AML-193 (cell line): ENCODE measurements around the gene SRSF2.
A peak's percentile ranks its signal among the peaks of the same experiment; 100 is the strongest.
"Not testable (repeated sequence)": the region's sequence is repeated elsewhere in the genome, so short reads cannot be mapped to it uniquely, and the experiment has no call there.

Experiments used
- DNase-seq, 2 experiments: peaks; one replicate each; lab custom pipeline; 2025; lab: John Stamatoyannopoulos, UW

SRSF2 gene

DNA sequence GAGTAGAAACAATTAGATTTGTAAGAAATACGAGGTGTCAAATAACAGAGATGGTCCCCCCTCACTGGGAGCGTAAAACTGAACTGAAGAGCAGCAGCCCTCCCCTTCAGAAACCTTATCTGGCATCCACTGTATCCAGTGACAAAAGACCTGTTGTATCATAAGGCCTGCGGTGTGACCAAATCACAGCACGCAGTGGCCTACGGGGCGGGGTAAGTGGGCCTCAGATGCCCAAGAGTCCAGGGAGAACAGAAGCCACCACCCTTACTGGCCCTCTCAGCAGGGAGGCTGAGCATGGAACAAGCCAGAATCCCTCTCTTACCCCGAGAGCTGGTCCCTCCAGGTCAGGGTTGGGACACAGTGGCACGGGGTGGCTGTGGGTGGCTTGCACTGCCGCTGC is 16.2 kb downstream of the SRSF2 start:
- no peak for DNase-seq

DNA sequence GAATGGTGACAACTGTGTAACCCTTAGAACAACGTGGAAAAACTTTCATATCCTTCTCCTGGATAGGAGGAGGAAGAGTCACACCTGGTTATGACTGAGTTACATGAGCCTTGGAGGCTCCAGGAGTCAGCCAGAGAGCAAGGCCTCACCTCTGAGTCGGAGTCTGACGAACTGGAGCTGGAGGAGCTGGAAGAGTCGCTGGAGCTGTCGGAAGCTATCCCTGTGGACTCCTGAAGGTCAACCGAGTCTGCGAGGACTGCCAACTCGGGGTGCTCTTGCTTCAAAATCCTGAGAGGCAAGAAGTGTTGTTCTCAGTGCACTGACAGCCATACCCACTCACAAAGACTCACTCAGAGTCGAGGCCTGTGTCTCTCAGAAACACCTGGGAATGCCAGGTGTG is 16.9 kb downstream of the SRSF2 start:
- no peak for DNase-seq

DNA sequence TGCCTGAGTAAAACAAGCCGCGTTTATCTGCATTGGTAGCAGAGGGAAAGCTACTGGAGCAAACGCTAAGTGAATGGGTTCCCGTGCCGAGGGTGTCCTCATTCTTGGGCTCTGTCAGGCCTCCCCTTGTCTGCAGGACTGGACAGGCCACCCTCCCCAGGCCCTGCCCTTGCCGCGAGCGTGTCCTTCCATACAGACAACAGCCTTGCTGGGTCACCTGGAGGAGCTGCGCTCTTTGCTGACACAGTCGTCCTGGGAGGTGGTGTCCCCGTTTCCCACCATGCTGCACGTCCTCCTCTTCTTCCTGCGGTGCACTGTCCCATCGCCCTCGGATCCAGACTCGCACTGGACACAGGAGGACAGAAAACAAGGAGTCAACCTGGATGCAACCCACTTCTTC is 18.6 kb downstream of the SRSF2 start:
- DNase-seq: no peak

DNA sequence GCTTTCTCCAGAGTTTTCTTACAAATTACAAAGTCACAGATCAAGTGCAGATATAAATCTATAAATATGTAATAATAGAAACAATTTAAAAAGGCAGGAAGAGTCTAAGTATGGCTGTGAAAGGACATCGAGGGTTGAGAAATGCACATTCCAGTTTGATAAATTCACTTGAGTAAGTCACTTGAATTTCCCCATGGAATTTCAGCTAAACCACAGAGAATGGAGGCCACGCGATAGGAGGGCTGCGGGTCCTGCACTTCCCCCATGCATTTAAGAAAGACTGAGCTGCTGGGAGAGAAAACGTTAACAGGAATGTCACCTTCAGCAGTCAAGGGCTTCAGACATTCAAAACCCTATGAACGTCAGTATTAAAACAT is 20.3 kb downstream of the SRSF2 start:
- DNase-seq: no peak

DNA sequence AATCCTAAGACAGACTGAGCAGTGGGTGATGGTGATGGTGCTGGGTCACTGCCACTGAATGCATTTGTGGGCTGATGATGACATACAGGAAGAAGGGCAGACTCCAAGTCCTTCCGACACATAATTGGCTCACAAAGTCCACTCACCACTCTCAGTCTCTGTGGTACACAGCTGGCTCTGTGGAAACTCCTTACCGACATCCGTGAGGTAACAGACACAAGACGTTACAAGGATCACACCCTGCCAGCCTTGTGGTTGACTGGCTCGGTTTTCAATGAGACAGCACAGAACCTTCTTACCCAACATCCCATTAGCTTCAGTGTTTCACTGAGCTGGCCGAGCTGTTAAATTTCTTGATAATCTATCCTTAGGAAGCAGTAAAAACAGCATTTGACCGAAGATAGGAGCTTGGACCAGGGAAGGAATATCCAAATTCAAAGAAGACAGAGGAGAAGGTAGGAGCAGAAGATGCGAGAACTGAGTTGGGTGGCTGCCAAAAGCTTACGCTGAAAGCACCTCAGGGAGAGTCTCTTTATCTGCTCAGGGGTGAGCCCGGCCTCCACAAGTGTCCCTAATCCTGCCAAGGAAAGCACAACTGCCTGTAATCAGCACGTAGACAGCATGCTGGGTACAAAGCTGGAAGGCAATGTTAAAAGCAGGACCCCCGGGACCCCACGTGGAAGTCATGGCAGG is 20.8 kb downstream of the SRSF2 start:
- DNase-seq: peak; percentile 83 to 84

DNA sequence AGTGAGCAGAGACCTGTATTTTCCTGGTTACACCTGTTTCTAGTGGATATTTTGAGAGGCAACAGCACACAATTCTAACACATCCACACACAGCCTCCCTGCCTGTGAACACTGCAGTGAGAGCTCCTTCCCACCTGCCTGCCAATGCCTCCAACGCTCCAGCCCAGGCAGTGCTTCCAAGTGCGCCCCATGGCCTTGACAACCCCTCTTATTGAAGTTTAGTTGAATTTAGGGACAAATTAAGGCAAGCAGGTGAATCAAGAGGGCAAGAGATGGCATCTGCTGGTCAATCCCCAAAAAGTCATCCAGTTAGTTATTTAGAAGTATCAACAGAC is 21.7 kb downstream of the SRSF2 start:
- no peak for DNase-seq

DNA sequence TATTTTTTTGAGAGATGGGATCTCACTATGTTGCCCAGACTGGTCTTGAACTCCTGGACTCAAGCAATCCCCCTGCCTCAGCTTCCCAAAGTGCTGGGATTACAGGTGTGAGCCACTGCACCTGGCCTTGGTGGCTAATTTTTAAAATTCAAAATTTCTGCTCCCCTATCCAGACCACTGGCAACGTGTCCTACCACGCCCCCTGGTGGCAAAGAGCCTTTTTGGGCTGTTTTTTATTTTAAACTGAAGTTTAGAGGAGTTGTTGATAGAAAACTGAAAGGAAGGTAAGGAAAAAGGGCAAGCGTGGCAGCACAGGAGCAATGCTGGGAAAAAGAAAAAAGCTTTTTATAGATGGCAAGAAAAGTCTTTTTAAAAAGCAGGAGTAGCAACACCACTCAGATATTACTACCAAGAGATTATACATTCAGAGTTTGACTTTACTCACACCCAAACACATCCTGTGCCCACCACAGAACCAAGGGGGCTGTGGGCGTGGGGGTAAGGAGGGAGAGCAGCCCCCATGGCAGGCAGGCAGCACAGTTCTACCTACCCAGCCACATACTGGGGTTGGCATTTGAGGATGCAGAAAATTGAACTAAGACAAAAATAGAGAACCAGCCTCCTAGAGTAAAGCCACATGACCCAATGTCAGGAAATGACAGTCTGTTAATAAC is 22.2 kb downstream of the SRSF2 start:
- peak; percentile 64 to 67 for DNase-seq

DNA sequence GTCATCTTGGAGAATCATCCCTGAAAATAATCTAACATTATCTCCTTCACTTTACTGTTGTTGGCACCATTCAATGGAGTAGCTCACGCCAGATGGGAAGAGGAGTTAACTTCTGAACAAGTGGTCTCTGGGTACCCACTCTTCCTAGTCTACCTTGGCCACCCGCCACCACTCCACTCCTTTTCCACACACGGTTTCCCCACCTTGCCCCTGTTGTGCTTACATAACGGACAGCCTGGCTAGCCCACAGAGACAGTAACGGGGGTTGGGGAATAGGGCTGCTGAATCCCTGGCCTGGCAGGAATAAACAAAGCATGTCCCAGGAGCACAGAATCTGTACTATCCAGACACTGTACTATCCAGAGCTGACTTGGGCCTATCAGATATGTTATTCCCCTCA is 22.8 kb downstream of the SRSF2 start:
- no peak for DNase-seq

DNA sequence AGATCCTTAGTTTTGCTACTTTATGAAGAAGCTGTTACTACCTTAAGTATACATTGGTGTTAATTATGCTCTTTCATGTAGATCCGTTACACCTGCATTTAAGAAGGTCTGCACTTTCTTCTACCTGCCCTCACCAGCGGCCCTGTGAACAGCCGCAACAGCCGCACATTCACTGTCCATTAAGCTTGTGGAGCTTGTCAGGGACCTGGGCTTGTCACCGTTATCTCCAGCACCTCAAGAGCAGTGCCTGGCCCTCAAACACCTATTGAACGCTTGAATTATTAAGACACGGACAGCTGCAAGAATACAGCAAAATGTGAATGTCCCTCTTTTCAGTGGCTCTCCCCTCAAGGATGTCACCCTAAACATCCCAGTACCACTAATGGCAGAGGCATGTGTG is 23.4 kb downstream of the SRSF2 start:
- no peak for DNase-seq

DNA sequence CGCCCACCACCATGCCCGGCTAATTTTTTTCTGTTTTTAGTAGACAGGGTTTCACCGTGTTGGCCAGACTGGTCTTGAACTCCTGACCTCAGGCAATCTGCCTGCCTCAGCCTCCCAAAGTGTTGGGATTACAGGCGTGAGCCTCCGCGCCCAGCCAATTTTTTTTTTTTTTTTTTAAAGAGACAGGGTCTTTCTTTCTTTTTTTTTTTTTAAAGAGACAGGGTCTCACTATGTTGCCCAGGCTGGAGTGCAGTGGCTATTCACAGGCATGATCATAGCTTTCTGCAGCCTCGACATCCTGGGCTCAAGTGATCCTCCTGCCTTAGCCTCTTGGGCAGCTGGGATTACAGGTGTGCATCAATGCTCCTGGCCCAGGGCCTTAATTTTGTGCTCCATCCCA is 24.8 kb downstream of the SRSF2 start:
- DNase-seq: not testable (repeated sequence)

DNA sequence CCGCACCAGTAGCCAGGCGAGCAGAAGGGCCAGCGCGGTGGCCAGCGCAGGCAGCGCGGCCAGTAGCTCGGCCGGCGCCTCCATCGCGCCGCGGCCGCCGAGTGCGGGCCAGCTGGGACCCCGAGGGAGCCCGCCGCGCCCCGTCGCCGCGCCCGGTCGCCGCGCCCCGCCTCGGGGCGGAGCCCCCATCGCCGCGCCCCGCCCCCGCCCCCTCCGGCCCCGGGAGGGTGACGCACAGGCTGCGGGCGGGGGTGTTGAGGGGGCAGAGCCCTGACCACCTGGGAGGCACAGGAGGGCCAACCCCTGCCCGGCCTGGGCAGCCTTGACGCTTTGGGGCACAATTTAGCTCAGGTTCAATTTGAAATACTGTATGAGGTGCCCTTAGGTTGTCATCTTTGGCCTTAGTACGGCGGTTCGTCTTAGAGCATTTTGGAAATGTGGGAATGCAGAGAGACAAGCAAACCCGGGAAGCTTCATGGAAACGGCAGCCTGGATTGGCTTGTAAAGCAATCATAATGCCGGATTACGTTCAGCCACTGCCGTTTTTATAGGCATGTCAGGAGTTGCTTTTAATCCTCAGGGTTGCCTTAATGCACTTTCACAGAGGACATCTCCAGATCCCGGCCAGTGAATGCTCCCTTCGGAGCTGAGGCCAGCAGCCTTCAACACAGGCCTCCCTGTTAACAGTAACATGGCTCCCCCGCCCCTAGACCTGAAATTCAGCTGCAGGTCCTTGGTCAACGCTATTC is 26.1 kb downstream of the SRSF2 start, which contains the start of gene MXRA7:
Gene MXRA7 (minus strand): TSS at position 103 of the 749 bp plus-strand sequence. CDS start 19 bp downstream, at position 84.
- no peak for DNase-seq

DNA sequence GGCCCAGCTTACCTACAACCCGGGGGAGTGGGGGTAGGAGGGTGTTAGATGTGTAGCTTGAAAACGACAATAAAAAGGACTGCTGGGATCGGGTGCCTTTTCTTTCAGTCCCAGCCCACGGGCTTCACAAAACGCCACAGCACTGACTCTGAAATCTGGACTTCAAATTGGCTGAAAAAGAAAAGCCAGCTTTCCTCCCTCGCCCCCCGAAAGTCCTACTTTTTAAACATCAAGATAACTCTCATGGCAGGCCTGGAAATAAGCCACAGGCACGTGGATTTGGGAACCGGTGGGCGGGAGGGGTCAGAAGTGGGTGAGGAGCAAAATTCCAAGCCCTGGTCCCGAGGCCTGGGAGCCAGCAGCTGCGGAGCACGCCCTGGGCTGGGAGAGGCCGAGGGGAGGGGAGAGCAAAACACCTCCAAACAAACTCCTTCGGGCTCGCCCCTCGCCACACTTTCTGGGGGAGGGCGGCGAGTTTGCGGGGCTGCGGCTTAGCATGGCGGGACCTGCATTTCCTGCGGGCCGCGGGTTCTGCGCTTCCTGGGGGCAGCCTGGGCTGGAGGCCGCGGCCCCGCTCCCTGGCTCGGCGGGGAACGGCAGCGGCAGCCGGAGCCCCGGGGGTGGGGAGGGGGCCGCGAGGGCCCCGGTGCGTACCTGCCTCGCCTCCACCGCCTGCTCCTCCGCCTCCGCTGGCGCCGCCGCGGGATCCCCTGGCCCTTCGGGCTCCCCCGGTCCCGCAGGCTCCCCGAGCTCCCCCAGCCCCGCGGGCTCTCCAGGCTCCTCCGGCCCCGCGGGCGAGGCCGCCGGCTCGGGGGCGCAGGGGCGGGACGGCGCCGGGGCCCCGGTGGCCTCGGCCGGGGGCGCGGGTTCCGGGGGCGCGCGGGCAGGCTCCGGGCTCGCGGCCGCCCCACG is 26.9 kb downstream of the SRSF2 start:
- not testable (repeated sequence) for DNase-seq

DNA sequence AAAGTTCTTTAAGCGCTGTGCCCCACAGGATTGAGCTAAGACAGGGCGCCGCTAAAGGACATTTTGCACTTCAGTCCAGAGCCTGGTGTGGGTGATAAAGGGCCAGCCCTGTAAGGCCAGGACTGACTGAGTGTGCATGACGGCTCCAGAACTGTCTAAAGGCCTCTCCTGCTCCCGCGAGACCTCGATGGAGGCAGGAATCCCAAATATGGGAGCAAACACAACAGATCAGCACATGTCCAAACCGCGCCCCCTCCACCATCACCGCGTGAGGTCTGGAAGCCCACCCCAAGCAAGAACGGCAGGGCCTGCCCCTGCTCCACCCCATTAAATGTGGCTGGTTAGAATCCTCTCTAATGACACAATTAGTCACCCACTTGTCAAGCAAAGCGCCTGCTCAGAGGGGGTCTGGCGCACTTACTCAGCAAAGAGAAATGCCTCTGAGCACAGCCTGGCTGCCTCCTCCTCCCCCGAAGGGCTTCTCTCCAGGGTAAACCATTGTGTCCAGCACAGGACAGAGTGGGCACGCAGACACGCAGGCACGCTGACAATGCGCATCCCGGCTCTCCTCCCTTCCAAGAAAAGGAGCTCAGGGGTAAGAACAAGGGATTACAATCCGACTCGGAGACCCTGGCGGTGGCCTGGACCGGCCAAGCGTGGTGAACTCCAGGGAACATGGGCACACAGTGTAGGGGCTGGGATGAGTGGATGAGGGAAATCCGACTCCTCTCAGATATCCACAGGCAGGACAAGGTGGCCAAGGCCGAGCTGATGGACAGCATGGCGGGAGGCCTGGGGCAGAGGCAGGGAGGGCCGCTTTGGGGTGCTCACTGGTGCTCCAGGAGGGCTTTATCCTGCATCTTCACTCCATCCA is 27.8 kb downstream of the SRSF2 start:
- DNase-seq: no peak

DNA sequence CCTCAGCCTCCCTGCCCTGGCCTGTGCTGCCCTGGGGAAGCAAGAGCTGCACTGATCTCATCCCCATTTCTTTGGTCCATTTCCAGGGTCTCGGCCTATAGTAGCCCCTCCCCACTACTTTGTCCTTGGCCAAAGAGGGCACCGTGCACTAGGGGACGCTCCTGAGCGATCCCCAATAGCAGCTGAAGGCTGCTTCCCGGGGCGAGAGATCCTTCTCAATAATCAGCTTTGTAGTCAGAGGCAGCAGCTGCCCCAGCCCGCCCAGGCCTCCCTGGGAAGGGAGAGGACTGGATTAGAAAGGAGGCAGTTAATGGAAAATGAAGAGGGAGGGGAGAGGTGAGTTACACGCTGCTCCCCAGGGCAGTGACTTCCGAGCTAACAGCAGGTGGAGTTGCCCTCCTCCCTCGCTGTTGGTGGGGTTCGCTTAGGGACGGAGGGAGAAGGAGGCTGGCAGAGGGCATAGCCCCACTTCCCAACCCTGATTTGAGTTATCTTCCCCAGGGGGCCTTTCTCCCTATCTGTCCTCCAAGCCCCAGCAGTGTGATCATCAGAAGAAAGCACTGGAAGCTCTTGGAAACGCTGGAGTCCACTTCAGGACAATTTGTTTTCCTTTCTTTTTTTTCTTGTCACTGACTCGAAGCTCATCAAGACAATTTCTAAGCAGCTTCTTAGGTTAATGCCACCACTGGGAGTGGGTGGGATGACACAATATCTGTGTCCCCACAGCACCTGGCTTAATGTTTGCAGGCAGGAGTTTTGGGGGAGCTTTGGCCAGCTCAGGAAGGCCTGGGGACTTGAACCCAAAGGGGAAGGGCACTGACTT is 28.9 kb downstream of the SRSF2 start:
- DNase-seq: no peak

DNA sequence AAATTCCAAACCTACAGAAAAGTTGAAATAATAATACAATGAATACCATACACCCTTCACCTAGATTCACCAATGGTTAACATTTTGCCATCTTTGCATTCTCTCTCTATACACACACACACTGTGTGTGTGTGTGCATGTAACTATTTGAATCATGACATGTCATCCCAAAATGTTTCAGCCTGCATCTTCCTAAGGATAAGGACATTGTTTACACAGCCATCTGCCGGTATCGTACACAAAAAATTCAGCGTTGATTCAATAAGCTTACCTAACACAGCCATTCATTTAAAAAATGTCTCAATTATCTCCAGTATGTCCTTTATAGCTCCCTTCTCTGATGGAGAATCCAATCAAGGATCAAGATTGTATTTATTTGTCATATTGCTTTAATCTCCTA is 30.3 kb downstream of the SRSF2 start:
- no peak for DNase-seq

DNA sequence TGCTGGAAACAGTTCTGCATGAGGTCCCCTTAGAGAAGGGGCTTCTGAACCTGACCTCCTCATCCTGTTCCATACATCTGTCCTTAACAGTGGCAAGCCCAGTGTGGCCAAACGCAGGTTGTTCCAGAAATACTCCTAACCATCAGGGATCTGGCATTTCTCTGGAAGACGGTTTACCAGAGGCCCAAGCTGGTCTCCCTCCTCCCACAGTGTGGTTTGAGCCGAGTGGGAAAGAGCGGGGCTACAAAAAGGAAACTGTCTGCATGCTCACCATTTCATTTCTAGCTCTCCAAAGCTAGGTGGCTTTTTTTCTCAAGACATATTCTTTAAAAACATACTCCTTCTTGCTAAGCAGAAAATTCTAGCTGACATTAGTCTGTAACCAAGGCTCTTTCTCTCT is 32.3 kb downstream of the SRSF2 start:
- DNase-seq: no peak

DNA sequence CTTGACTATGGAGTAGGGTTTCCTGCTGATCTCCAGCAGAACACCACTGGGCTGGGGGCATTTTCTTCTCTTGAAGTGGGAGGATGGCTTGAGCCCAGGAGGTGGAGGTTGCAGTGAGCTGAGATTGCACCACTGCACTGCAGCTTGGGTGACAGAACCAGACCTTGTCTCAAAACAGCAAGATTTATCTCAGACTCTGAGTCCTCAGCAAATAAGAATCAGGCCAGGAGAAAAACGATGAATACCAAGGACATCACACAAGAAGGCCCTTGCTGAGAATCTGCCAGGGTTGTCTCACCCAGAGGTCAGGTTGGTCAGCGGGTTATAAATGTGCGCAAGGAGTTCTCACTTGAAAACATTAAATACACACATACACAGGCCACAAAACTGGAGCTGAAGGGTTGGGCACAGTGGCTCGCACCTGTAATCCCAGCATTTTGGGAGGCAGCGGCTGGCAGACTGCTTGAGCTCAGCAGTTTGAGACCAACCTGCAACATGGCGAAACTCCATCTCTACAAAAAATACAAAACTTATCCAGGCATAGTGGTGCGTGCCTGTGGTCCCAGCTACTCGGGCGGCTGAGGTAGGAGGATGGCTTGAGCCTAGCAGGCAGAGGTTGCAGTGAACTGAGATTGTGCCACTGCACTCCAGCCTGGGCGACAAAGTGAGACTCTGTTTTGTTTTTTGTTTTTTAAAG is 34.0 kb downstream of the SRSF2 start:
- no peak for DNase-seq

DNA sequence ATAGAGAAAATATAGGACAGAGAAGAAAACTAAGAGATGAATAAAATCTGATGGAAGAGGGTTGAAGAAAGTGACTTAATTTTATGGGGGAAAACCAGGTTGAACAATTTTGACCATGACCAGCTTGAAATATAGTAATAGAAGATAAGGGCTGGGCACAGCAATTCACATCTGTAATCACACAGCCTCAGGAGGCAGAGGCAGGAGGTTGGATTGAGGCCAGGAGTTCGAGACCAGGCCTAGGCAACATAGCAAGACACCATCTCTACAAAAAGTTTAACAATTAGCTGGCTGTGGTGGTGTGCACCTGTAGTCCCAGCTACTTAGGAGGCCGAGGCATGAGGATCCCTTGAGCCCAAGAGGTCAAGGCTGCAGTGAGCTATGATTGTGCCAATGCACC is 35.1 kb downstream of the SRSF2 start:
- no peak for DNase-seq

DNA sequence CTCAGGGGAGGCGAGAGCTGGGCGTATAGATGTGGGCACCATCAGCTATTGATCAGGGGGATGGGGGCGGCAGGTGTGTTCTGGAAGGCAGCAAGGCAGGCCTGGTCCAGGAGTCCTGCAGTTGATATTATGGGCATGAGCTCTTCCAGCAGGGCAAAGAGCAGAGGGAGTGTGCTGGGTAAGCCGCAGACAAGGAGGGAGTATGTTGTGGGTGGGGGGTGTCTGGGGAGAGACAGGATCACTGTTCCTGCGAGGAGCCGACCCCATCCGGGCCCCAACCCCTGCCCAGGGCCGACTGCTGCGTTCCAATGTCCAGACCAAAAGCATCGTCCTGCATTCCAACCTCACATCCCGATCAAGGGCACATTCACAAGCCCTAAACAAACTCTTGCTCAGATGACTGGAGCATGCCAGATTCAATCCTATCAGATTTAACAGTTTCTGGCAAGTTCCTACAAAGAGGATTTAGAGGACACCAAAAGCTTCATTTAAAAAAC is 35.6 kb downstream of the SRSF2 start:
- DNase-seq: no peak
